Lung (tissue), 12 donors: ENCODE results near the gene UBASH3B. TPM values are rescaled to one million over a fixed set of nuclear protein-coding genes. Genes with fewer than 3 reads are reported as not detected.

Experiments used
- ATAC-seq: fragments of 200-7000 bp; cut with Tn5 transposase; one replicate; pipeline ENCODE4 v1.9.1; 2020; ENCODE audit warnings: moderate number of reproducible peaks; ENCODE audit not compliant: insufficient read depth, low FRiP score
- DNase-seq, 3 donors: peaks; one replicate each; pipeline ENCODE4 v3.0.0-alpha.2; 2013 to 2017
- H3K27ac ChIP-seq, 2 donors: one replicate each; pipeline ENCODE4 v1.5.1; 2013; ENCODE audit warnings: mild to moderate bottlenecking in 2 of 2, moderate library complexity in 2 of 2, control low read depth in 1 of 2, inconsistent platforms in 1 of 2, low read depth in 1 of 2, low read length in 1 of 2
- H3K27me3 ChIP-seq, 3 donors: one replicate each; pipeline ENCODE4 v1.5.1; 2013; ENCODE audit warnings: low read length in 2 of 3; ENCODE audit not compliant: control insufficient read depth in 3 of 3, insufficient read depth in 3 of 3
- H3K36me3 ChIP-seq, 4 donors: one replicate each; pipeline ENCODE4 v1.5.1; 2013; ENCODE audit warnings: low read length in 4 of 4, mild to moderate bottlenecking in 1 of 4, moderate library complexity in 1 of 4; ENCODE audit not compliant: control insufficient read depth in 4 of 4, insufficient read depth in 4 of 4
- H3K4me1 ChIP-seq, 5 donors: one replicate each; pipeline ENCODE4 v1.5.1; 2013; ENCODE audit warnings: low read length in 5 of 5, mild to moderate bottlenecking in 2 of 5, moderate library complexity in 1 of 5; ENCODE audit not compliant: control insufficient read depth in 5 of 5, insufficient read depth in 5 of 5
- H3K4me3 ChIP-seq: one replicate; pipeline ENCODE4 v1.5.1; 2013; ENCODE audit warnings: mild to moderate bottlenecking, control low read depth, moderate library complexity
- H3K9ac ChIP-seq, 2 donors: one replicate each; pipeline ENCODE4 v1.5.1; 2013; ENCODE audit warnings: low read length in 2 of 2, control low read depth in 1 of 2; ENCODE audit not compliant: insufficient read depth in 1 of 2
- H3K9me3 ChIP-seq, 4 donors: one replicate each; pipeline ENCODE4 v1.5.1; 2013; ENCODE audit warnings: low read length in 3 of 4, mild to moderate bottlenecking in 1 of 4, moderate library complexity in 1 of 4; ENCODE audit not compliant: control insufficient read depth in 4 of 4, insufficient read depth in 3 of 4
- WGBS, 2 donors: extraction: QIAGEN DNeasy Blood & Tissue Kit; methylation state at CpG; one replicate each; pipeline ENCODE4 v1.1.7; 2013; 5-methylcytosine and 5-hydroxymethylcytosine counted together
- polyA plus RNA-seq, 2 donors: library from polyadenylated mRNA; stranded (reverse); fragments of 200-250 nt; gene quantifications; one replicate each; pipeline ENCODE4 v1.2.1, GENCODE V29; 2013
- total RNA-seq, 2 donors: library from RNA; depleted of rRNA in 1 of 2; stranded (reverse); fragments of >200 nt in 1 of 2; gene quantifications; one replicate each; pipeline ENCODE4 v1.2.1, GENCODE V29; 2014 to 2021
- TF ChIP-seq, protein P1 (sequence below): IDR thresholded peaks from 2 replicates; pipeline ENCODE4 v1.5.1; 2012; ENCODE audit warnings: mild to moderate bottlenecking; ENCODE audit errors: control extremely low read depth, extremely low read depth
- donor health status: control.
- donor health status: control.
- donor health status: Bipolar disorder and iron deficiency.
- donor health status: healthy.
- donor health status: DM: yes; HTN: yes; CAD: no.

Gene UBASH3B
- total and polyA plus RNA-seq, 4 donors, result 5.8 to 51.2 (median 12.4) TPM

GRCh38 chr11:122777343-122777742 is 121.8 kb downstream of the UBASH3B start:
- H3K4me1 ChIP-seq, result peaks cover 0 to 25% (median 5%) of the 10 kb centered on the region in 5 donors
- H3K27ac ChIP-seq, result no peak overlapping the region
- H3K9me3 ChIP-seq, result no peaks in the 10 kb centered on the region
- 32 to 60% methylated on average over 3 of the region's 3 CpGs for WGBS, 2 donors
- H3K27me3 ChIP-seq, result peaks cover 0 to 2% (median 0%) of the 10 kb centered on the region in 3 donors
- no peak overlapping the region for H3K4me3 ChIP-seq
- no peak for ATAC-seq
- no peak overlapping the region for H3K9ac ChIP-seq
- DNase-seq, result no peak
- TF ChIP-seq, protein P1, sequence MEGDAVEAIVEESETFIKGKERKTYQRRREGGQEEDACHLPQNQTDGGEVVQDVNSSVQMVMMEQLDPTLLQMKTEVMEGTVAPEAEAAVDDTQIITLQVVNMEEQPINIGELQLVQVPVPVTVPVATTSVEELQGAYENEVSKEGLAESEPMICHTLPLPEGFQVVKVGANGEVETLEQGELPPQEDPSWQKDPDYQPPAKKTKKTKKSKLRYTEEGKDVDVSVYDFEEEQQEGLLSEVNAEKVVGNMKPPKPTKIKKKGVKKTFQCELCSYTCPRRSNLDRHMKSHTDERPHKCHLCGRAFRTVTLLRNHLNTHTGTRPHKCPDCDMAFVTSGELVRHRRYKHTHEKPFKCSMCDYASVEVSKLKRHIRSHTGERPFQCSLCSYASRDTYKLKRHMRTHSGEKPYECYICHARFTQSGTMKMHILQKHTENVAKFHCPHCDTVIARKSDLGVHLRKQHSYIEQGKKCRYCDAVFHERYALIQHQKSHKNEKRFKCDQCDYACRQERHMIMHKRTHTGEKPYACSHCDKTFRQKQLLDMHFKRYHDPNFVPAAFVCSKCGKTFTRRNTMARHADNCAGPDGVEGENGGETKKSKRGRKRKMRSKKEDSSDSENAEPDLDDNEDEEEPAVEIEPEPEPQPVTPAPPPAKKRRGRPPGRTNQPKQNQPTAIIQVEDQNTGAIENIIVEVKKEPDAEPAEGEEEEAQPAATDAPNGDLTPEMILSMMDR, result no peak
- peaks cover 0 to 4% (median 0%) of the 10 kb centered on the region in 4 donors for H3K36me3 ChIP-seq

DNA sequence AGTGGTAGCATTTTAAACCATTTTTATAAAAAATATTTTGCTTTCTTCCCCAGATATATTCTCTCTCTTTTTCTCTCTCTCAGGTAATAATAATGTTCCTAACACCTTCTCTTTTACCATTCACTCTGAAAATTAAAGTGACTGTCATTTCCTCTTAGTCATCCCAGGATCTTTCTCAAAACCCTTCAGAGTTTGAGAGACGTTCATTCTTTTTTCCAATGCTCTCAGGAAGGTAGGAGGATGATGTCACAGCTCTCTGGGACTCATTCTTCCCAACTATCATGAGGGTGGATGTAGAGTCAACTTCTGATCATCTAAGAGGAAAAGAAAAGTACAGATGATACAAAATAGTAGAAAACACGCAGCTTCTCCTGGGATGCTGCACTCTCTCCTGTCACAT is 122.6 kb downstream of the UBASH3B start:
- H3K27ac ChIP-seq, result no peak overlapping the region
- no peak for ATAC-seq
- H3K9ac ChIP-seq, result no peak overlapping the region
- TF ChIP-seq, protein P1, result no peak
- peaks cover 0 to 4% (median under 1%) of the 10 kb centered on the region in 4 donors for H3K36me3 ChIP-seq
- peaks cover 0 to 2% (median 0%) of the 10 kb centered on the region in 3 donors for H3K27me3 ChIP-seq
- no peak for DNase-seq
- H3K9me3 ChIP-seq, result no peaks in the 10 kb centered on the region
- 57 to 69% methylated on average over 2 of the region's 2 CpGs for WGBS, 2 donors
- H3K4me1 ChIP-seq, result peaks cover 0 to 25% (median 5%) of the 10 kb centered on the region in 5 donors
- H3K4me3 ChIP-seq, result no peak overlapping the region

DNA sequence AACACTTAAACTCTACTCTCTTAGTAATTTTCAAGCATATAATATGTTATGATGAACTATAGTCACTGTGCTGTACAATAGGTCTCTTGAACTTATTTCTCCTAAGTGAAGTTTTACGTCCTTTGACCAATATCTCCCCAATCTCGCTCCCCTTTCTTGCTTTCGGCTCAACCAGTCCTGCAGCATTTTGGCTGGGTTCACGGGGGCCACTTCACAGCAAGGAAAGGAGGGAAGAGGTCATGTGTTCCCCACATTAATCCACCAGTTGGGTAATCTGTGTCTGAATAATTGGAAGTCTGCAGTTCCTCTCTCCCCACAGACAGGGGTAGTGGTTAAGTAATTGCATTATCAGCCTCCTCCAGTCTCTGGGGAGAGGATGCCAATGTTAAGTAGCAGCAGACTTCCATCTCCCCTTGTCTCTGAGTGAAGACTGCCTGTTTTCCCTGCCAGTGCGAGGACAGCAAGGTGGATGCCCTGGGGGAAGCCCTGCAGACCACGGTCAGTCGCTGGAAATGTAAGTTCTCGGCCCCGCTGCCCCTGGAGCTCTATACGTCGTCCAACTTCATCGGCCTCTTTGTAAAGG is 123.6 kb downstream of the UBASH3B start:
- H3K36me3 ChIP-seq, result peaks cover 0 to 4% (median under 1%) of the 10 kb centered on the region in 4 donors
- peaks cover 0 to 19% (median 3%) of the 10 kb centered on the region in 5 donors for H3K4me1 ChIP-seq
- DNase-seq (no peak), ATAC-seq (no peak)
- 53 to 67% methylated on average over 12 of the region's 12 CpGs for WGBS, 2 donors
- H3K9ac ChIP-seq, result no peak overlapping the region
- TF ChIP-seq, protein P1, result no peak
- peaks cover 0 to 1% (median 0%) of the 10 kb centered on the region in 3 donors for H3K27me3 ChIP-seq
- H3K27ac ChIP-seq, result no peak overlapping the region
- no peak overlapping the region for H3K4me3 ChIP-seq
- H3K9me3 ChIP-seq, result no peaks in the 10 kb centered on the region
